GM04504 (cell line): ENCODE results near the gene STARD3.

Experiments used
- DNase-seq: peaks from one replicate; pipeline ENCODE4 v3.0.0-alpha.2; 2012; ENCODE audit warnings: low read depth

The STARD3 gene

GRCh38 chr17:39672522-39673334, 35.8 kb downstream of the STARD3 start:
- DNase-seq: no peak

GRCh38 chr17:39673335-39674081, 36.6 kb downstream of the STARD3 start:
- no peak for DNase-seq

- no peak for DNase-seq
These were observed 37.2 kb downstream of the STARD3 start for GRCh38 chr17:39674179-39674578.

- no peak for DNase-seq
These were observed 37.9 kb downstream of the STARD3 start for GRCh38 chr17:39674702-39675389.

GRCh38 chr17:39675390-39676082, 38.6 kb downstream of the STARD3 start:
- DNase-seq: no peak

- no peak for DNase-seq
These were observed 39.4 kb downstream of the STARD3 start for GRCh38 chr17:39676198-39676819.

- no peak for DNase-seq
These were observed 40.1 kb downstream of the STARD3 start for GRCh38 chr17:39677072-39677471.

GRCh38 chr17:39677542-39678339, 40.8 kb downstream of the STARD3 start:
- no peak for DNase-seq

- no peak for DNase-seq
These were observed 41.6 kb downstream of the STARD3 start for GRCh38 chr17:39678340-39679116.

GRCh38 chr17:39679521-39680192, 42.7 kb downstream of the STARD3 start:
- no peak for DNase-seq

- no peak for DNase-seq
These were observed 46.5 kb downstream of the STARD3 start for GRCh38 chr17:39683295-39683939.

- DNase-seq: no peak
These were observed 47.6 kb downstream of the STARD3 start for GRCh38 chr17:39684369-39685192.

GRCh38 chr17:39687101-39687545, 50.2 kb downstream of the STARD3 start:
- no peak for DNase-seq

GRCh38 chr17:39687546-39688474, 50.9 kb downstream of the STARD3 start, which contains the start of gene PGAP3:
PGAP3 (minus strand) TSS chr17:39688057; CDS start chr17:39688014, 43 bp downstream.
- DNase-seq: peak; percentile 69

- DNase-seq: no peak
These were observed 51.5 kb downstream of the STARD3 start for GRCh38 chr17:39688475-39688835.

GRCh38 chr17:39688945-39689344, 52.0 kb downstream of the STARD3 start:
- no peak for DNase-seq

GRCh38 chr17:39694593-39694992, 57.6 kb downstream of the STARD3 start:
- no peak for DNase-seq
